Urinary bladder (tissue), 4 donors: ENCODE measurements around the gene WNT3. TPM values are rescaled to one million over a fixed set of nuclear protein-coding genes. Genes with fewer than 3 reads are reported as not detected.

ENCODE experiments used
- DNase-seq: peaks from one replicate; pipeline ENCODE4 v3.0.0-alpha.2; 2015; ENCODE audit errors: extremely low spot score
- H3K27ac ChIP-seq: one replicate; pipeline ENCODE4 v1.5.1; 2013; ENCODE audit warnings: low read depth, mild to moderate bottlenecking, moderate library complexity
- H3K36me3 ChIP-seq: one replicate; pipeline ENCODE4 v1.6.1; 2013; ENCODE audit warnings: mild to moderate bottlenecking, moderate library complexity; ENCODE audit not compliant: insufficient read depth
- H3K4me1 ChIP-seq: one replicate; pipeline ENCODE4 v1.6.1; 2013; ENCODE audit warnings: mild to moderate bottlenecking, moderate library complexity; ENCODE audit not compliant: insufficient read depth
- H3K4me3 ChIP-seq: one replicate; pipeline ENCODE4 v1.5.1; 2013; ENCODE audit warnings: low read depth, low read length
- WGBS: extraction: QIAGEN DNeasy Blood & Tissue Kit; methylation state at CpG from one replicate; pipeline ENCODE4 v1.1.7; 2013; 5-methylcytosine and 5-hydroxymethylcytosine counted together
- polyA plus RNA-seq: library from polyadenylated mRNA; stranded (reverse); fragments of 200-250 nt; gene quantifications from one replicate; pipeline ENCODE4 v1.2.3, GENCODE V29; 2013
- total RNA-seq: library from RNA; depleted of rRNA; stranded (reverse); fragments of >200 nt; gene quantifications from one replicate; pipeline ENCODE4 v1.2.3, GENCODE V29; 2014
- donor health status: healthy with polysubstance abuse.
- donor health status: healthy.

Gene WNT3
- total and polyA plus RNA-seq, 2 donors: 0.54 to 0.90 TPM

DNA sequence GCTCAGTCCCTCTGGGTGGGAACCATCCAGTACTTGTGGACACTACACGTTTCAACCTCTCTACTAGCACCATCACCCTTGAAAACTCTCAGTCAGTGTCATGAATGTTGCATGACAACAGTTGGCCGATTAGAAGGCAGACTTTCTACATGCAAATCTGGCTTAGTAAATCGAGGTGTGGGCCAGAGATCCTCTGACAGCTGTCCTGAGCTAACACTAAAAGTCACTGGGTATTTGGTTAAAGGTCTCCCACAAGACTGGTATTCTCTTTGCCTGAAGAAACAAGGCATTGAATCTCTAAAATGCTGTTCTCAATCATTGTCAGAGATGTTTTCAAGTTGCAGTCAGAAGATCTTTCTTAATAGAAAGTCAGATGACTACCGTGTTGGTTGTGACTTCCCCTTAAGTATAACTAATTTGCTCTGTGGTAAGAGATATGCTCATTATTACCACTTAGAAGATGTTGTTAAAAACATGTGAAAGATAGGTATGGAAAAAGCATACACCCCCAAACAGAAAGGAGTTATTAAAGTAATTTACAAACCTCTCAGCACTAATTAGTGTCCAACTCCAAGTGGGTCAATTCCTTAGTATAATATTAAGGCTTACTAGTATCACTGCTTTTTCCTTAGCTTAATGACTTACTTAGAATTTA, 62.3 kb downstream of the WNT3 start:
- Histone ChIP-seq H3K4me1 (no peaks in the 10 kb centered on the region), H3K36me3 (no peaks in the 10 kb centered on the region), H3K4me3 (no peak overlapping the region), H3K27ac (no peak overlapping the region)
- no peak for DNase-seq
- WGBS: 83% methylated on average over 4 of the region's 4 CpGs

- Histone ChIP-seq H3K4me3 (no peak overlapping the region), H3K27ac (no peak overlapping the region), H3K4me1 (no peaks in the 10 kb centered on the region), H3K36me3 (peaks cover 2% of the 10 kb centered on the region)
- DNase-seq: no peak
- 92% methylated on average over 3 of the region's 3 CpGs for WGBS
Observed at GRCh38 chr17:46753776-46754175, 64.7 kb downstream of the WNT3 start.

GRCh38 chr17:46751425-46751824, 67.1 kb downstream of the WNT3 start:
- Histone ChIP-seq H3K4me3 (no peak overlapping the region), H3K27ac (no peak overlapping the region), H3K36me3 (peaks cover 2% of the 10 kb centered on the region), H3K4me1 (no peaks in the 10 kb centered on the region)
- 98% methylated on average over 4 of the region's 4 CpGs for WGBS
- no peak for DNase-seq

GRCh38 chr17:46745376-46745775, 73.1 kb downstream of the WNT3 start:
- 95% methylated on average over 3 of the region's 3 CpGs for WGBS
- no peak for DNase-seq
- Histone ChIP-seq H3K4me1 (no peaks in the 10 kb centered on the region), H3K36me3 (peaks cover 1% of the 10 kb centered on the region), H3K27ac (no peak overlapping the region), H3K4me3 (no peak overlapping the region)

GRCh38 chr17:46744441-46744840, 74.1 kb downstream of the WNT3 start:
- H3K4me1 ChIP-seq: no peaks in the 10 kb centered on the region
- H3K27ac ChIP-seq: no peak overlapping the region
- H3K36me3 ChIP-seq: no peaks in the 10 kb centered on the region
- DNase-seq: no peak
- WGBS: 99% methylated on average over 1 of the region's 1 CpG
- H3K4me3 ChIP-seq: no peak overlapping the region

DNA sequence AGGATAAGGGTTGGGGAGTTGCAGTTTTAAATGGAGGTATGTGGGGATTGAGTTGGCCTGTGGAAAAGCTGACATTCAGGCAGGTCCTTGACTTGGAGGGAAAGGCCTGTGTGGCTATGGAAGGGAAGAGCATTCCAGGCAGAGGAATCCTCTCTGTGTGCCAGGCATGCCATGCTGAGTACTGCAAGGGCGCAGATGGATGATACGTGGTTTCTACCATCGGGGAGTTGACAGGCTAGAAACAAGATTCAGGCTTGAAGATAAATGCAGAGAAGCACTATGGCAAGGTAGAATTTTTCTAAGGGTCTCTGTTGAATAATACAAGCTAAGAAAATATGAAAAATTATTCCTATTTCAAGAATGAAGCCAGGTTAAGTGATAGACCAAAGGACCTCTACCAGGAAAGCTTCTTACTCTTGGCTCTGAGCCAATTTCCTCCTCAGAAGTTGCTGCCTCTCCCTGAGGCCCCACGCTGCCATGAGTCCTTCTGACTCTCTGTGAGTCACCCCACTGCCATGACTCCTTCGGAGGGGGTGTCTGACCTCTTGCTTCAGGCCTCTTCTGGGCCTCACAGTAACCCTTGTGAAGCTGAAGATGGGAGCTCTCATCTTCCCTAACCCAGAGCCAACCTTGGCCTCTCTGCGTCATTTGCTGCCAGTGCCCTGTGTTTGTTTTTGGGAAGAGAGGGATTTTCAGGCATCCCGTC, 75.8 kb downstream of the WNT3 start:
- Histone ChIP-seq H3K36me3 (no peaks in the 10 kb centered on the region), H3K4me1 (no peaks in the 10 kb centered on the region), H3K4me3 (no peak overlapping the region), H3K27ac (no peak overlapping the region)
- 69% methylated on average over 7 of the region's 7 CpGs for whole genome bisulfite sequencing
- no peak for DNase-seq

GRCh38 chr17:46741122-46741730, 77.3 kb downstream of the WNT3 start:
- Histone ChIP-seq H3K4me3 (no peak overlapping the region), H3K27ac (no peak overlapping the region), H3K4me1 (no peaks in the 10 kb centered on the region), H3K36me3 (peaks cover 2% of the 10 kb centered on the region)
- WGBS: 75% methylated on average over 2 of the region's 2 CpGs
- DNase-seq: no peak

DNA sequence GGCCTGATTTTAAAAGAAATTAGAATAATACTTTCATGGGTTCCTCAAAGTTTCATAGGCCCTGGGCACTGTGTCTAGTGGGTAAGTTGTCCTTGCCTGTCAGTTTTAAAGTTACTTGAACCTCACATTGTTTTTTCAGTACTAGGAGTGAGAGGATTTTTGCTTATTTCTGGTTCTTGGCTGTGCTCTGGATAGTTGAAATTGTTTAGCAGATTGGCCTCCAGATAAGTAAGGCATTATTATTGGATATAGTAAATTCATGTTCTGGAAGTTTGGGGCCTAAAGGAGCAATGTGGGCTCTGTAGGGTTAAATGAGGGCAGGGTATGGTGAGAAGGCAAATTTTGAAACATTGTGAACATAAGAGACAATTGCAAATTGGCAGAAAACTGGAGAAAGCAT, 78.5 kb downstream of the WNT3 start:
- DNase-seq: no peak
- Histone ChIP-seq H3K4me3 (no peak overlapping the region), H3K36me3 (peaks cover 2% of the 10 kb centered on the region), H3K4me1 (no peaks in the 10 kb centered on the region), H3K27ac (no peak overlapping the region)

GRCh38 chr17:46738544-46738943, 79.9 kb downstream of the WNT3 start:
- Histone ChIP-seq H3K4me1 (no peaks in the 10 kb centered on the region), H3K36me3 (peaks cover 2% of the 10 kb centered on the region), H3K27ac (no peak overlapping the region), H3K4me3 (no peak overlapping the region)
- no peak for DNase-seq
- WGBS: 96% methylated on average over 4 of the region's 4 CpGs

DNA sequence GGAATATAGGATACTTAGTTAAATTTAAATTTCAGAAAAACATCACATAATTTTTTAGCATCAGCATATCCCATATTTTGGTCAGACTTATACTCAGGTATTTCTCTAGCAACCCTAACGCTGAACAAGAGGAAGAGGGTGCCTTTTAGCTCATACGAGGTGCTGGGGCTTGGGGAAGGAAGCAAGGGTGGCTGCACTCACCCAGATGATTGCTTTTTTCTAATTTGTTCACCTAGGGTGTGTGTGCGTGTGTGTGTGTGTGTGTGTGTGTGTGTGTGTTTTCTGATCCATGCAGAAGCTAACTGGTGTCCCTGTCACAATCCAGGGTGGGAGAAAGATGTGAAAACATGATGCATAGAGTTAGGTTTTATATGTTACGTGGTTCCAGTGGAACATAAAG, 81.2 kb downstream of the WNT3 start:
- no peak overlapping the region for H3K4me3 ChIP-seq
- H3K36me3 ChIP-seq: peaks cover 6% of the 10 kb centered on the region
- no peaks in the 10 kb centered on the region for H3K4me1 ChIP-seq
- no peak for DNase-seq
- no peak overlapping the region for H3K27ac ChIP-seq
- WGBS: 88% methylated on average over 4 of the region's 4 CpGs

- no peak overlapping the region for H3K27ac ChIP-seq
- no peak overlapping the region for H3K4me3 ChIP-seq
- no peaks in the 10 kb centered on the region for H3K4me1 ChIP-seq
- DNase-seq: no peak
- H3K36me3 ChIP-seq: peaks cover 6% of the 10 kb centered on the region
Observed at GRCh38 chr17:46736100-46736499, 82.4 kb downstream of the WNT3 start.

DNA sequence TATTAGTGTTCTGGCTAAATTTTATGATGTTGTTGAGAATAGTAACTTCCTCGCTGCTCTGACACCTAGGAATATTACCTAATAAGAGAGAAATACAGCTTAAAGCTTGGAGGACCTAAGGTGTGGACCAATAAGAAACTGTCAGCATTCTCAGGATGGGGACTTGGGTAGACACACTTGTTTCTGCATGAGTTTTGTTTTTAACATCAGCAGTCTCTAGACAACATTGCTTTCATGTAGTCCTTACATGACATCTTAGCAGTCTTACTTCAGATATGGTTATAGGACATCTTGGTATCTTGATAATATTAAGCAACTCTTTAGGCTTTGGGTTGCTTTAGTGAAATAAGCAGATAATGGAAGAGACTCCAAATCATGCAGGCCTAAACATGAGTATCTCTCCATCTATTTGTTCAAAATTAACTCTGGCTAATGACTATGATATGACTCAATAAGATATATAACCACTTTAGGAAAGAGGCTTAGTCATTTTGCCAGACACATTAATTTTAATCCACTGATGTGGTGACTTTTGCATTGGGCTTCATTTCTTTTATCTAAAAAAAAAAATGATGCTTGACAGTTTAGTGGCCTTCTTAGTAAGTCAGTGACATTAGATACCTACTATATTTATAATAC, 84.5 kb downstream of the WNT3 start:
- Histone ChIP-seq H3K27ac (no peak overlapping the region), H3K4me3 (no peak overlapping the region), H3K4me1 (no peaks in the 10 kb centered on the region), H3K36me3 (peaks cover 6% of the 10 kb centered on the region)
- 94% methylated on average over 1 of the region's 1 CpG for WGBS
- DNase-seq: no peak

DNA sequence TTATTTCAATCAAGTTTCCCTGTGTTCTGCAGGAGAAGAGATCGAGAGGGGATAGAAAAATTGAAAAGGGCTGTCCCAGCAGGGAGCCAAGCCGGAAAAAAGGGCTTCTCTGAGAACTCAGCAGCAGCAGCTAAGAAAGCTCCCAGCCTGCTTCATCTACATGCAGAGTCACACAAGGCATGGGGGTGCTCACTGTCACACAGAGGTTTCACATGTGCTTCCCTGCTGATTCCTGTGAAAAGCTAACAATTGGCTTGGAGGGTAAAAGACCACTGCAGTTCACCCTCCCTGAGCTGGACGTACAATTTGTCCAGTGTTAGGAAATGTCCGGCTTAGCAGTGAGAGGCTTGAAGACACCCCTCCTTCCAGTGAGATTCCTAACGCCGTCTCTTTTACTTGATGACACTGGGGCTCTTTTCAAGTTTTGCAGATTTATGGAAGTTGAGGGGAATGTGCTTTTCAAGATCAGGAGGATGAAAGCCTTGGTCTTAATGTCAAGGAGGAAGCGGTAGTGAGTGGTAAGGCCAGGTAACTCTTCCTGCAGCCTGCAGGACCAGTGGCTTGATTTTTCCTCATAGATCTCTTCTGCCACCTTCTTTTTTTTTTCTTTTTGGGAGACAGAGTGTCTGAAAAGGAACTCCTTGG, 85.6 kb downstream of the WNT3 start:
- no peak for DNase-seq
- no peak overlapping the region for H3K27ac ChIP-seq
- WGBS: 71% methylated on average over 7 of the region's 7 CpGs
- H3K4me1 ChIP-seq: no peaks in the 10 kb centered on the region
- peaks cover 6% of the 10 kb centered on the region for H3K36me3 ChIP-seq
- H3K4me3 ChIP-seq: no peak overlapping the region
